Measurements from ENCODE around the gene ZMIZ2. TPM values are rescaled to one million over a fixed set of nuclear protein-coding genes. Genes with fewer than 3 reads are reported as not detected.

The ZMIZ2 gene
- total RNA-seq, 1 donor from 2014 or later: 76.8 TPM

- no peak overlapping the region for H3K4me3 Mint-ChIP-seq (ENCODE audit: unreplicated experiment)
- peaks cover 20% of the 10 kb centered on the region for H3K36me3 Mint-ChIP-seq (ENCODE audit: low read depth, unreplicated experiment)
- Histone ChIP-seq H3K4me1 (ENCODE audit: insufficient read depth, low read length) (no peaks in the 10 kb centered on the region), H3K4me2 (ENCODE audit: low read length) (no peak overlapping the region), H3K4me3 (ENCODE audit: insufficient read depth, low read depth, low read length) (no peak overlapping the region), H3K27ac (ENCODE audit: low read depth, low read length) (no peak overlapping the region), H3K36me3 (ENCODE audit: insufficient read depth, low read length) (peaks cover 5% of the 10 kb centered on the region), H2AFZ (ENCODE audit: low read depth, low read length) (no peak overlapping the region), H3K9ac (ENCODE audit: low read length) (no peak overlapping the region), H3K27me3 (ENCODE audit: insufficient read depth, low read length) (no peaks in the 10 kb centered on the region), H3K79me2 (ENCODE audit: insufficient read depth, low read length) (no peaks in the 10 kb centered on the region), H4K20me1 (ENCODE audit: insufficient read depth, low read length) (no peaks in the 10 kb centered on the region), H3K9me3 (ENCODE audit: insufficient read depth, low read depth, low read length) (no peaks in the 10 kb centered on the region)
- DNase-seq (ENCODE audit: low read depth): no peak
- FAIRE-seq: no peak
- peaks cover 7% of the 10 kb centered on the region for H3K4me1 Mint-ChIP-seq (ENCODE audit: low read depth, unreplicated experiment)
- no peaks in the 10 kb centered on the region for H3K27me3 Mint-ChIP-seq (ENCODE audit: low read depth, unreplicated experiment)
- H3K27ac Mint-ChIP-seq (ENCODE audit: unreplicated experiment): no peak overlapping the region
- peaks cover 1% of the 10 kb centered on the region for H3K9me3 Mint-ChIP-seq (ENCODE audit: unreplicated experiment)
- TF ChIP-seq EZH2 (IDR thresholded peaks at IDR 0.05; ENCODE audit: insufficient read depth, low read length): no peak
- no peak for TF ChIP-seq CTCF (IDR thresholded peaks at IDR 0.05; ENCODE audit: insufficient read depth, low read depth, low read length)
Measured at GRCh38 chr7:44707558-44708230, 41.0 kb upstream of the ZMIZ2 start.

DNA sequence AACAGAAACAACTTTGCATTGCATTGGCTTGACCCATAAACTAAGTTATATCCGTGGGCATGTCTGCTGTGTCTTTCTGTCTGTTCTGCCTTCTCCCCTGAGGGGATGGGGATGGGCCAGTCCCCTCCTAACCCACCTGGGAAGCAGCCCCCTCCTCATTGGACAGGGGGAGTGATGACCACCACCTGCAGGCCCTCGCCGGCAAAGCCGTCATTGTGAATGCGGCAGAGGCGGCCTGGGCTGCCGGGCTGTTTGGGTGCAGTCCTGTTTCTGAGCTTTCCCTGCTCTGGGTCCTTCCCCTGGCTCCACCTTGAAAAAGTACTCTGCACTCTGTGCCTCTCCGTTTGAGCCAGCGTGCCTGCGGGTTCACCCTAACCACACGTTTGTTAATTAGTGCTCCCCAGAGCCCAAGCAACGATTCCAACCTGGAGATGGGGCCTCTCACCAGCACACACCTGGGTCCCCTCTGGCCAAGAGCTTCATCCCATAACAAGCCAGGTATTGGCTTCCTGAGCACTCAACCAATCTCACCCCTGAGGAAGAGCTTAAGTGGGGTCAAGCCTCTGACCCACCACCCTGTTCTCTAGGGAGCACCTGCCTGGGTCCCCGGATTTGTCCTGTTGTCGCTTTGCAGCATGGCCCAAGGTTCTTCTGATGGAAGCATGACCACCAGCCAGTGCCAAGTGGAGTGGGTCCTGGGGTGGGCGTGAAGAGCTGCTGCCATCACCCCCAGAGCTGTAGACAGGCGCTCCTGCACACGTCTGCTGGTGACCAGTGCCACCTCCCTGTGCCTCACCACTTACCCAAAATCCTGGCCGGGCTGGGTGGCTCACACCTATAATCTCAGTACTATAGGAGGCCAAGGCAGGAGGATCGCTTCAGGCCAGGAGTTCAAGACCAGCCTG, 39.4 kb upstream of the ZMIZ2 start:
- Mint-ChIP-seq H3K4me1 (ENCODE audit: low read depth, unreplicated experiment) (peaks cover 7% of the 10 kb centered on the region), H3K4me3 (ENCODE audit: unreplicated experiment) (no peak overlapping the region), H3K27ac (ENCODE audit: unreplicated experiment) (no peak overlapping the region), H3K27me3 (ENCODE audit: low read depth, unreplicated experiment) (no peaks in the 10 kb centered on the region), H3K9me3 (ENCODE audit: unreplicated experiment) (peaks cover 1% of the 10 kb centered on the region), H3K36me3 (ENCODE audit: low read depth, unreplicated experiment) (peaks cover 20% of the 10 kb centered on the region)
- no peaks in the 10 kb centered on the region for H4K20me1 ChIP-seq (ENCODE audit: insufficient read depth, low read length)
- DNase-seq (ENCODE audit: low read depth): no peak
- no peak overlapping the region for H3K4me3 ChIP-seq (ENCODE audit: insufficient read depth, low read depth, low read length)
- H3K4me1 ChIP-seq (ENCODE audit: insufficient read depth, low read length): no peaks in the 10 kb centered on the region
- H3K4me2 ChIP-seq (ENCODE audit: low read length): no peak overlapping the region
- FAIRE-seq: no peak
- TF ChIP-seq CTCF (IDR thresholded peaks at IDR 0.05; ENCODE audit: insufficient read depth, low read depth, low read length) (no peak), EZH2 (IDR thresholded peaks at IDR 0.05; ENCODE audit: insufficient read depth, low read length) (no peak)
- no peak overlapping the region for H2AFZ ChIP-seq (ENCODE audit: low read depth, low read length)
- no peaks in the 10 kb centered on the region for H3K9me3 ChIP-seq (ENCODE audit: insufficient read depth, low read depth, low read length)
- peaks cover 5% of the 10 kb centered on the region for H3K36me3 ChIP-seq (ENCODE audit: insufficient read depth, low read length)
- H3K27me3 ChIP-seq (ENCODE audit: insufficient read depth, low read length): no peaks in the 10 kb centered on the region
- no peaks in the 10 kb centered on the region for H3K79me2 ChIP-seq (ENCODE audit: insufficient read depth, low read length)
- no peak overlapping the region for H3K9ac ChIP-seq (ENCODE audit: low read length)
- H3K27ac ChIP-seq (ENCODE audit: low read depth, low read length): no peak overlapping the region
